NCI-H82 treated with DMSO at 0.1 percent for 48 hours (cell line): ENCODE results near the gene ZNF454.
A peak's percentile ranks its signal among the peaks of the same experiment; 100 is the strongest.

ENCODE experiments used
- DNase-seq: peaks from one replicate; lab custom pipeline; 2025; ENCODE audit not compliant: unreplicated experiment; lab: John Stamatoyannopoulos, UW

ZNF454 gene

DNA sequence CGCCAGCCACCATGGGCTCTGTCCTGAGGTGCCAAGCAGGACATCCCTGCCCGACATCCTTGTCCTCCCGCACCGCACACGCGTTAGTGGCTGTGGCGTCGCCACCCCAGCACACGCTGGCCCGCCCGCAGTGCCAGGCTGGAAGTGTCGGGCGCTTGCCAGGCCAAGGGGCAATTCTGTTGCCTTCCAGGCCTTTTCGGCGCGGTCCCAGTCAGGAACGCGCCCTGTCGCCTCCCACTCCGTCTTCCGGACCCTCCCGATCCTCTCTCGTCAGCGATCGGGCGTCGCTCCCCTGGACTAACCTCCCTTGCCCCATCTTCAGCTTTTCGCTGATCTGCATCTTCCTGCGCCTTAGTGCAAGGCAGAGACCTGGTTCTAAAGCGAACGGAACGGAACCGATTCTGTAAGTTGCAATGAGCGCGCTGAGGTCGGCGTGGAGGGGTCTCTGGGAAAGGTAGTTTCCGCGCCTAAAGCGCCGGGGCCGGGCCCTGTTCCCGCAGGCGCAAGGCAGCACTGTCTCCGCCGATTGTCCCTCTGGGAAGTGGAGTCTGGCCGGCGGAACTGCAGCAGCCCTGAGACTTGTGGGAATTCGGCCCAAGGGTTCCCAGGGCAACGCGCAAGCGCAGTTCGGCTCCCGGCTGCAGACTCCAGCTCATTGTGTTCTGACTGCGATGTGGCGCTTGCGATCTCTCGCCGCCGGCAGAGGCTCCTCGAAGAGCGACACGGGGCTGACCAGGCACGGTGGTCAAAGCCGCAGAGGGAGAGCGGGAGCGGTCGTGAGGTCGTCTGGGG, at the start of gene ZNF454:
Gene ZNF454, plus strand, starts transcription at position 630 of the 792 bp plus-strand sequence. CDS start 1,594 bp downstream, outside the sequence.
- peak; percentile 81 for DNase-seq

GRCh38 chr5:178895615-178896571, 45.1 kb upstream of the ZNF454 start, which contains the start of gene ZFP2:
Gene ZFP2, plus strand, starts transcription at chr5:178895913. Its CDS starts 35,401 bp downstream, at chr5:178931314.
- peak; percentile 22 for DNase-seq

- DNase-seq: no peak
Measured at GRCh38 chr5:178899289-178899688, 41.7 kb upstream of the ZNF454 start.

DNA sequence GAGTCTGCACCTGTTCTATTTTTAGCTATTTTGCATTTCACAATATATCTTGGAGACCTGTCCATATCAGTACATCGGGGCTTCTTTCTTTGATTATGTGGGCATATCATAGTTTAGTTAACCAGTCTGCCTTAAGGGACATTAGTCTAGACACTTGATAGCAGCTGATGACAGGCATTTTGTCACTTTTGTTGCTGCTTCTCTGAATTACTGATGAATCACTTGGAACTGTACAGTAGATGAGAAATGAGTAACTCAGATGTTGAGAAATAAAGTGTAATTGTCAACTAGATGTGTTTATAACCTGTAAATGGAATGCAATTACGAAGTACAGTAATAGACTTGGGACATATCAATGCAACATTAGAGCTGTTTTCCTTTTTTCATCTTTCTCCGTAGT, 38.1 kb upstream of the ZNF454 start:
- no peak for DNase-seq

- no peak for DNase-seq
Measured at GRCh38 chr5:178931846-178932760, 8.9 kb upstream of the ZNF454 start.

DNA sequence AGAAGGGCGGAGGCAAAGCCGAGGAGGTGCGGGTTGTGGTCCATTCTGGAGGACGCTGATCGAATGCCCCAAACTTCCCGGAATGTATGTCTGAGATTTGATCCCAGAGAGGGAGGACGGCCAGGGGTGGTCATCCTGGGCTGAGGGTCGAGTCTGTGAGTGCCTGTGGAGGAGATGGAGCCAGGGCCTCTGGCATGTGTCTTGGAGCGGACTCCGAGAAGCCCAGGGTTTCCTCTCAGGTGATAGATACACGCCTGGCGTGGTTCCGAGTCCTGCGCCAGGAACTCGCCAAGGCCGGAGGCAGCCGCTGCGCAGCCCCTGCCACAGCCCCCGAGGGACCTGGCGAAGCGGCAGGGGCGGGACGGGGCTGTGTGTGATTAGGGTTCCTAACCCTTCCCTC, 363 bp downstream of the ZNF454 start:
- DNase-seq: no peak

DNA sequence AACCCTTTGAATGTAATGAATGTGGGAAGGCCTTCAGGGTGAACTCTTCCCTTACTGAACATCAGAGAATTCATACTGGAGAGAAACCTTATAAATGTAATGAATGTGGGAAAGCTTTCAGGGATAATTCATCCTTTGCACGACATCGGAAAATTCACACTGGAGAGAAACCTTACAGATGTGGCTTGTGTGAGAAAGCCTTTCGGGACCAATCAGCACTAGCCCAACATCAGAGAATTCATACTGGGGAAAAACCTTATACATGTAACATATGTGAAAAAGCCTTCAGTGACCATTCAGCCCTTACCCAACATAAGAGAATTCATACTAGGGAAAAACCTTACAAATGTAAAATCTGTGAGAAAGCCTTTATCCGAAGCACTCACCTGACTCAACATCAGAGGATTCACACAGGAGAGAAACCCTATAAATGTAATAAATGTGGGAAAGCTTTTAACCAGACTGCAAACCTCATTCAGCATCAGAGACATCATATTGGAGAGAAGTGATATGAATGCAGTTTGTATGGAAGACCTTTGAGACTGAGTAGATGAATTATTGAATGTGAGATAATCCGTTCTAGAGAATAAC, 24.6 kb downstream of the ZNF454 start:
- DNase-seq: no peak

- DNase-seq: no peak
Measured at GRCh38 chr5:178981381-178981780, 40.4 kb downstream of the ZNF454 start.

- DNase-seq: no peak
Measured at GRCh38 chr5:178982941-178983340, 41.9 kb downstream of the ZNF454 start.

DNA sequence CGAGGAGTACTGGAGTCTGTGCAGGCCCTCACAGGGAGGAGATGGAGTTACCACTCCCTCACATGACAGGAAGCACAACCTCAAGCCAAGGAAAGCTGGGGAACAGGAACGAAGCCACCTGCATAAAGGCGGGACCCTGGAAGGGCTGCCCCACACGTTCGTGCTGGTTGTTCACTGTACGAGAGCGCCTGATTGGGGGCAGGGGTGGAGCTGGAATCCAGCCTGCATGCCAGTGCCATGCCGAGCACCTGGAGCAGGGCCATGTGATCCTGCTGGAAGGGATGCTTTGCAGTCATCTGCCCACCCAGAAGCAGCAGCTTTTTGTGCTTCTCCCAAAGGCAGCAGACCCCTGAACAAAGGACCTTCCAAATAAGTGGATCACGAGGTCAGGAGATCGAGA, 42.7 kb downstream of the ZNF454 start:
- DNase-seq: no peak

DNA sequence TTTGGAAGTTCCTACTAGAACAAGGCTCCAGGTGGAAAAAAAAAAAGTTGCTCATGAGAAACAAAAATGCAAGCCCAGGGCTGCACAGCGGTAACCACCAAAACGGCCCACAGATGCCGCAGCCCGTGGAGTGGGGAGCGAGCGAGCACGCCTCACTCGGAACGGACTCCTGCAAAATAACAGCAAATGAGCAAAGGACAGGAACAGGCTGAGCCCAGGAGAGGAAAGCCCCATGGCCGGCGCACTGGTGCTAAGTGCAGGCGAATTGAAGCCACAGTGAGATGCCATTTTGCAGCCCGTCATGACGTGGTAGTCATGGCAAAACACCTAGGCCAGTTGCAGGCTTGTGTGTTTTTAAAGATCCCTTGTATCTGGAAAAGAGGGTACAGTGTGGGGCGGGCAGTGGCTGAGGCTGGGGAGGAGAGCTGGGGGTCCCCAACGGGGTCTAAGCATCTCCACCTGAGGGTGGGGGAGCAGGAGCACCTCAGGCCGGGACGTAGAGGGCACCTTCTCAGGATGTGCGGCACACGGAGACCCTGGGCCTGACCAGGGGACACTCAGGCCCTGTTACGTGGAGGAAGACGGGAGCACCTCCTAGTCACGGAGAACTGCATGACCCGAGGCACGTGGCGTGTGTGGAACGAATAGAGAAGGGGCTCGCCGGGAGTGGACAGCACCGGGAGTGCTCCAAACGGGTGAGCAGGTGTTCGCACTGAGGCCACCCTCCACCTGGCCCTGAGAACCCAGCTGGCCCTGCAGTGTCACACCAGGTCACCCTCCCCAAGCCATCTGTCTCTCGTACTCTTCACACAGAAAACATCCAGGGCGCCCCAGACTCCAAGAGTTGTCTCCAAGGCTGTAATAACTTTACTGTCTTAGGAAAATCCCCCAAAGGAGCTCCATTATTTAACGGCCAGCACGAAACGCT, 43.4 kb downstream of the ZNF454 start:
- no peak for DNase-seq

GRCh38 chr5:178986326-178986960, 45.4 kb downstream of the ZNF454 start:
- DNase-seq: no peak

DNA sequence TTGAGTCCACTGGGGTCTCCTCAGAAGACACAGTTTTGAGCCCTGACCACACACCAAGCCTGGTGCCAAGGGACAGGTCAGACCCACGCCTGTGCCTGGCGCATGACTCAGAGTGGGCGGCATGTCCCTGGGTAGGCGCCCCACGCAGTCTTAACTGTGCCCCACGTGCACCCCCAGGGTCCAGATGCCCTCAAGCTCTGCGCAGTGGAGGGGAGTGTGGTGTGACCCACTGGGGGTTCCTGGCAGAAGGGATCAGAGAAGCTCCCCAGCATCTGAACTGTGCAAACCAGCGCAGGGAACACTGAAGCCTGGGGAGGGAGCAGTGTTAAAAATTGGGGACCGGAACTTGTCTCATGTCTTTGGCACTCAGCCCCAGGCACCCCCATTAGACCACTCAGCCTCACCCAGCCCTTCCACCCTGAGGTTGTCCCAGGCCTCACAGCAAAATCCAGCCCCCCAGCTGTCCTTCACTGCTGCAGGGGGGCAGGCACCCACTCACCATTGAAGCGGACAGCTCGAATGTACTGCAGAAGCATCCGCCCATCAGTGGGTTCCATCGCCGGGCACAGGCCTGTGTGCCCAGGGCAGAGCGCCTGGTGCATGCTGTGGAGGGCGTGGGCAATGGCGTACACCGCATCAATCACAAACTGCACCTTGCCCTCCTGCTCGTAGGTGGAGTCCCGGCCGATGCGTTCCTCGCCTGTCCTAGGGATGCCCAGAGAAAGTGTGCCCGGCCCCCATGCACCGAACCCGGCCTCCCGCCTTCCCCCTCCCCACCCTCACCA, 47.6 kb downstream of the ZNF454 start:
- DNase-seq: no peak

DNA sequence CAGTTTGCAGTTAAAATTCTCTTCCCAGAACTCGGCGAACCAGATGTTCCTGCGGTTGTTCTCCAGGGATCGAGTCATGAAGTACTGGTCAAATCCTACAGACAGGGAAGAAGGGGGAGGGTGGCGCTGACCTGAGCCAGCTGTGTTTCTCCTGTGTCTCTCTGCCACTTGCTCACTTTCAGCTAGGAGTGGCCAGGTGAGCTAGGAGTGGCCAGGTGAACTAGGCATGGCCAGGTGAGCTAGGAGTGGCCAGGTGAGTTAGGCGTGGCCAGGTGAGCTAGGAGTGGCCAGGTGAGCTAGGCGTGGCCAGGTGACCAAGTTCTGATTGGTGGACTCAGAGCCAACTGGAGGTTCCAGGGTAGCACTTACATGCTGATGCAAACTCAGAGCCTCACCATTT, 48.3 kb downstream of the ZNF454 start:
- no peak for DNase-seq

DNA sequence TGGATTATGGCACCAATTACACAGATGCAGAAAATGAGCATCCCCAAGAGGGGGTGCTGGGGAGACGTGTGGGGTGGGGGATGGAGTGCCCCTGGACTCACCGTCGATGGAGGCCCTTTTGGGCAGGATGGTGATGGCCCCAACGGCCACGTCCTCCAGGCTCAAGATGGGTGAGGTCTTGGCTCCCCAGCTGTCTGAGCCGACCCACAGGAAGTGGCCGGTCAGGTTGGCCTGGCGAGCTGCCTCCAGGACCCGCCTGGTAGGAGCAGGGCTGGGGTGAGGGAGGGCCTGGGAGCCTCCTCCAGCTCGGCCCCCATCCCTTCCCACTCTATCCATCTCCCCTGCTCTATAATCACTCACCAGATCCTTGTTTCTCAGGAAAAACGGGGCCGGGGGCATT, 49.5 kb downstream of the ZNF454 start:
- DNase-seq: no peak

GRCh38 chr5:178991190-178992145, 50.5 kb downstream of the ZNF454 start:
- DNase-seq: no peak
